ENCODE data around the gene IQCK. TPM values are rescaled to one million over a fixed set of nuclear protein-coding genes. Genes with fewer than 3 reads are reported as not detected.

Gene IQCK
- total RNA-seq, 6 experiments from 2014 or later = 2.0 to 4.7 (median 3.9) TPM

- Histone ChIP-seq H3K9me3 (no peaks in the 10 kb centered on the region), H3K4me1 (no peaks in the 10 kb centered on the region), H3K4me3 (no peak overlapping the region), H3K27me3 (no peaks in the 10 kb centered on the region), H3K36me3 (no peaks in the 10 kb centered on the region), H3K27ac (no peak overlapping the region)
- intact Hi-C loops (cut with DNase I) = no loop called here
- ATAC-seq (no peak), DNase-seq (no peak)
- WGBS (ENCODE audit: insufficient coverage, low coverage, low lambda C conversion rate, missing lambda C conversion rate) = 80% methylated on average over 10 of the region's 11 CpGs
- TF ChIP-seq CTCF (IDR thresholded peaks at IDR 0.05) (no peak), POLR2A (IDR thresholded peaks at IDR 0.05) (no peak)
Measured at GRCh38 chr16:19850131-19850817, 132.2 kb downstream of the IQCK start.

- no peak overlapping the region for H3K27ac ChIP-seq
- H3K27me3 ChIP-seq = no peaks in the 10 kb centered on the region
- whole genome bisulfite sequencing (ENCODE audit: insufficient coverage, low coverage, low lambda C conversion rate, missing lambda C conversion rate) = 58% methylated on average over 6 of the region's 7 CpGs
- no peak for DNase-seq
- intact Hi-C loops (cut with DNase I) = no loop called here
- TF ChIP-seq CTCF (IDR thresholded peaks at IDR 0.05) (no peak), POLR2A (IDR thresholded peaks at IDR 0.05) (no peak)
- H3K4me1 ChIP-seq = no peaks in the 10 kb centered on the region
- peak in 2 of 4 donors; percentile 18 to 44 for ATAC-seq
- no peaks in the 10 kb centered on the region for H3K9me3 ChIP-seq
- no peaks in the 10 kb centered on the region for H3K36me3 ChIP-seq
- no peak overlapping the region for H3K4me3 ChIP-seq
Measured at GRCh38 chr16:19851476-19851875, 133.4 kb downstream of the IQCK start.

GRCh38 chr16:19853132-19853741 lies 135.2 kb downstream of the IQCK start:
- Histone ChIP-seq H3K4me1 (no peaks in the 10 kb centered on the region), H3K9me3 (no peaks in the 10 kb centered on the region), H3K27me3 (no peaks in the 10 kb centered on the region), H3K27ac (no peak overlapping the region), H3K4me3 (no peak overlapping the region), H3K36me3 (no peaks in the 10 kb centered on the region)
- WGBS (ENCODE audit: insufficient coverage, low coverage, low lambda C conversion rate, missing lambda C conversion rate) = 83% methylated on average over 6 of the region's 8 CpGs
- no peak for TF ChIP-seq CTCF (IDR thresholded peaks at IDR 0.05)
- no peak for TF ChIP-seq POLR2A (IDR thresholded peaks at IDR 0.05)
- ATAC-seq = no peak
- intact Hi-C loops (cut with DNase I) = no loop called here
- DNase-seq = no peak

- Histone ChIP-seq H3K9me3 (no peaks in the 10 kb centered on the region), H3K27ac (no peak overlapping the region), H3K36me3 (no peaks in the 10 kb centered on the region), H3K4me3 (no peak overlapping the region), H3K4me1 (no peaks in the 10 kb centered on the region), H3K27me3 (no peaks in the 10 kb centered on the region)
- 24% methylated on average over 5 of the region's 7 CpGs for WGBS (ENCODE audit: insufficient coverage, low coverage, low lambda C conversion rate, missing lambda C conversion rate)
- ATAC-seq = no peak
- intact Hi-C loops (cut with DNase I) = no loop called here
- no peak for DNase-seq
- TF ChIP-seq CTCF (IDR thresholded peaks at IDR 0.05) (no peak), POLR2A (IDR thresholded peaks at IDR 0.05) (no peak)
Measured at GRCh38 chr16:19853742-19854542, 135.9 kb downstream of the IQCK start.

Data from right lobe of liver (tissue), 6 donors.